Caco-2 (cell line): Measurements from ENCODE around the gene CNN3. TPM values are rescaled to one million over a fixed set of nuclear protein-coding genes. Genes with fewer than 3 reads are reported as not detected.

Source experiments
- BruUV-seq: library from RNA; stranded (reverse); fragments of 400-500 nt; replicated peaks from 2 replicates; lab custom pipeline; 2021; lab: Mats Ljungman, UMichigan
- CTCF ChIA-PET: fragments of 300-600 bp; sonication (Branson Sonifier 250); formaldehyde crosslinking; loops from one replicate; lab custom pipeline; 2022; ENCODE audit warnings: antibody characterized with exemption; lab: Charles Lee
- POLR2A ChIA-PET: fragments of 300-600 bp; sonication (Branson Sonifier 250); formaldehyde crosslinking; loops from one replicate; lab custom pipeline; 2022; ENCODE audit warnings: antibody characterized with exemption; lab: Charles Lee
- DNase-seq, 2 experiments: peaks; one replicate each; pipeline versions ENCODE4 v3.0.0 to v3.0.0-alpha.2; 2020 to 2022
- H3K27me3 ChIP-seq: replicated peaks from 2 replicates; pipeline ENCODE4 v1.6.0; 2011; ENCODE audit warnings: low read length; ENCODE audit not compliant: control insufficient read depth, insufficient read depth
- H3K36me3 ChIP-seq: 2 replicates; pipeline ENCODE4 v1.5.1; 2011; ENCODE audit warnings: low read length; ENCODE audit not compliant: control insufficient read depth, insufficient read depth
- H3K4me1 ChIP-seq: fragments of 250-450 bp; sonication (Bioruptor Pico); 2 replicates; pipeline ENCODE4 v1.5.1; 2020; ENCODE audit warnings: mild to moderate bottlenecking
- H3K4me3 ChIP-seq: 2 replicates; pipeline ENCODE4 v1.5.1; 2011; ENCODE audit warnings: low read depth, mild to moderate bottlenecking, control low read depth, low read length
- H3K9me3 ChIP-seq: fragments of 250-450 bp; sonication (Bioruptor Pico); 2 replicates; pipeline ENCODE4 v1.5.1; 2020; ENCODE audit warnings: mild to moderate bottlenecking, moderate library complexity
- H3K27ac Mint-ChIP-seq: one replicate; pipeline ENCODE4 v1.8.0; 2022; ENCODE audit warnings: mixed read lengths; ENCODE audit not compliant: unreplicated experiment
- H3K27me3 Mint-ChIP-seq: one replicate; pipeline ENCODE4 v1.8.0; 2022; ENCODE audit warnings: mixed read lengths; ENCODE audit not compliant: insufficient read depth, unreplicated experiment
- H3K36me3 Mint-ChIP-seq: one replicate; pipeline ENCODE4 v1.8.0; 2022; ENCODE audit warnings: mild to moderate bottlenecking, mixed read lengths; ENCODE audit not compliant: insufficient read depth, unreplicated experiment
- H3K4me1 Mint-ChIP-seq: one replicate; pipeline ENCODE4 v1.8.0; 2022; ENCODE audit warnings: low read depth, mixed read lengths; ENCODE audit not compliant: unreplicated experiment
- H3K4me3 Mint-ChIP-seq: one replicate; pipeline ENCODE4 v1.8.0; 2022; ENCODE audit warnings: mild to moderate bottlenecking, moderate library complexity, mixed read lengths; ENCODE audit not compliant: unreplicated experiment
- H3K9me3 Mint-ChIP-seq: one replicate; pipeline ENCODE4 v1.8.0; 2022; ENCODE audit warnings: mixed read lengths; ENCODE audit not compliant: unreplicated experiment
- intact Hi-C: fragments of 100-400 bp; cut with micrococcal nuclease; formaldehyde crosslinking; loops from one replicate; pipeline ENCODE4 v1.10.0; 2022; ENCODE audit not compliant: unreplicated experiment
- total RNA-seq: library from RNA; stranded (reverse); gene quantifications from 2 replicates; pipeline ENCODE4 v1.2.3, GENCODE V29; 2022
- TF ChIP-seq, protein P1 (sequence below), 2 experiments: fragments of 200-600 bp in 1 of 2; IDR thresholded peaks; 1 replicate in 1 of 2; 2 replicates in 1 of 2; pipeline versions ENCODE4 v1.5.1 to v1.8.0; 2011 to 2022; ENCODE audit warnings: antibody characterized with exemption in 1 of 2, control low read depth in 1 of 2, inconsistent platforms in 1 of 2, low read depth in 1 of 2, low read length in 1 of 2, mild to moderate bottlenecking in 1 of 2, moderate library complexity in 1 of 2; ENCODE audit not compliant: insufficient read depth in 1 of 2, severe bottlenecking in 1 of 2, unreplicated experiment in 1 of 2

Gene CNN3
- total RNA-seq, 1 experiment from 2014 or later, result 329 TPM

DNA sequence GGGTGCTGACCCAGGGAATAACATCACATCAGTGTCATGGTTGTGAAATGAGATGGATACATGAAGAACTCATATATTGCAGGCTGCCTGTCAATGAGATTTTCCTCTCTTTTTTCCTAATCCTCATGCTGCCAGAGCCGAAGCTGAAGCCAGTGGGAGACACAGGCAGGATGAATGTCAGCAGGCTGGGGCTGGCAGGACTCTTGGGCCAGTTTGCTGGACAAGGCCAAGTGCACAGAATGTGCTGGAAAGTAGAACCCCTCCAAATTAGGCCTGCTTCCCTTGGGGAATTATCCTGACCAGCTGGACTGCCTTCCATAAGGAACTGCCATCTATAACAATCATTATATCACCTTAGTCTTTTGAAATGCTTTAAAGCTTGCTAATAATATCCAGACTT is 75.3 kb downstream of the CNN3 start:
- no peaks in the 10 kb centered on the region for H3K27me3 Mint-ChIP-seq
- intact Hi-C loops, result loop anchor here (5.0 kb wide), 2 partner anchors 41 to 381 kb away; partner anchors contain the start of gene RWDD3
- no peak overlapping the region for H3K27ac Mint-ChIP-seq
- Histone ChIP-seq H3K36me3 (peaks cover 1% of the 10 kb centered on the region; the same call in 1 of the 2 replicates), H3K27me3 (no peaks in the 10 kb centered on the region), H3K4me1 (peaks cover 9% of the 10 kb centered on the region), H3K9me3 (no peaks in the 10 kb centered on the region), H3K4me3 (no peak overlapping the region)
- peaks cover 15% of the 10 kb centered on the region for H3K36me3 Mint-ChIP-seq
- no peaks in the 10 kb centered on the region for H3K4me1 Mint-ChIP-seq
- H3K4me3 Mint-ChIP-seq, result no peak overlapping the region
- DNase-seq, result no peak
- POLR2A ChIA-PET, result no interaction called here
- CTCF ChIA-PET, result no interaction called here
- TF ChIP-seq, protein P1, sequence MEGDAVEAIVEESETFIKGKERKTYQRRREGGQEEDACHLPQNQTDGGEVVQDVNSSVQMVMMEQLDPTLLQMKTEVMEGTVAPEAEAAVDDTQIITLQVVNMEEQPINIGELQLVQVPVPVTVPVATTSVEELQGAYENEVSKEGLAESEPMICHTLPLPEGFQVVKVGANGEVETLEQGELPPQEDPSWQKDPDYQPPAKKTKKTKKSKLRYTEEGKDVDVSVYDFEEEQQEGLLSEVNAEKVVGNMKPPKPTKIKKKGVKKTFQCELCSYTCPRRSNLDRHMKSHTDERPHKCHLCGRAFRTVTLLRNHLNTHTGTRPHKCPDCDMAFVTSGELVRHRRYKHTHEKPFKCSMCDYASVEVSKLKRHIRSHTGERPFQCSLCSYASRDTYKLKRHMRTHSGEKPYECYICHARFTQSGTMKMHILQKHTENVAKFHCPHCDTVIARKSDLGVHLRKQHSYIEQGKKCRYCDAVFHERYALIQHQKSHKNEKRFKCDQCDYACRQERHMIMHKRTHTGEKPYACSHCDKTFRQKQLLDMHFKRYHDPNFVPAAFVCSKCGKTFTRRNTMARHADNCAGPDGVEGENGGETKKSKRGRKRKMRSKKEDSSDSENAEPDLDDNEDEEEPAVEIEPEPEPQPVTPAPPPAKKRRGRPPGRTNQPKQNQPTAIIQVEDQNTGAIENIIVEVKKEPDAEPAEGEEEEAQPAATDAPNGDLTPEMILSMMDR (IDR thresholded peaks at IDR 0.05; ENCODE audit: insufficient read depth in 1 of 2, low read depth in 1 of 2, low read length in 1 of 2, severe bottlenecking in 1 of 2, unreplicated experiment in 1 of 2), result no peak
- H3K9me3 Mint-ChIP-seq, result no peaks in the 10 kb centered on the region
- no TSS peak for BruUV-seq

Other genes with a start within 250 kb of the CNN3 start
- gene SLC44A3, start 106.8 kb downstream of the CNN3 start, total RNA-seq, result 16.9 and 23.7 TPM in 2 replicates
- gene ALG14, start 145.8 kb upstream of the CNN3 start, total RNA-seq, result 4.5 and 6.1 TPM in 2 replicates
- 14.1 TPM in 2 replicates for gene TLCD4, start 190.2 kb upstream of the CNN3 start, total RNA-seq